ENCODE measurements around the gene LSM4. TPM values are rescaled to one million over a fixed set of nuclear protein-coding genes. Genes with fewer than 3 reads are reported as not detected.

LSM4 gene
- total and polyA plus RNA-seq, 2 of the 13 experiments (the other 11 are each of a cell fraction or from before 2014, with no cell fraction given) = 65.8 to 166 TPM

DNA sequence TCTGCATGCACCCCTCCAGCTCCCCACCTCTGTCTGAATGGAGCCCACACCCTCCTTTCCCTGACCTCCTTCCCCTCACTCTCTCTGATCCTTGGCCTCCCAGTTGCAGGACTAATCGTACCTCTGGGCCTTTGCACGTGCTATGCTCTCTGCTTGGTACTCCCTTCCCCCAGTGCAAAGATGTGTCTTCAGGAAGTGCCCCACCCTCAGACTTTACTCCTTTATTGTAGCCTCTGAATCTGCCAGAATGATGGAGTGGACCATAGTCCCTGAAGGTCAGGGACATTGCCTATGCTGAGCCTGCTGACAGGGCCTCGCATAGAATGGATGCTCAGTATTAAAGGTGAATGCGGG is 40.1 kb downstream of the LSM4 start (continued):
- TF ChIP-seq, protein P1, sequence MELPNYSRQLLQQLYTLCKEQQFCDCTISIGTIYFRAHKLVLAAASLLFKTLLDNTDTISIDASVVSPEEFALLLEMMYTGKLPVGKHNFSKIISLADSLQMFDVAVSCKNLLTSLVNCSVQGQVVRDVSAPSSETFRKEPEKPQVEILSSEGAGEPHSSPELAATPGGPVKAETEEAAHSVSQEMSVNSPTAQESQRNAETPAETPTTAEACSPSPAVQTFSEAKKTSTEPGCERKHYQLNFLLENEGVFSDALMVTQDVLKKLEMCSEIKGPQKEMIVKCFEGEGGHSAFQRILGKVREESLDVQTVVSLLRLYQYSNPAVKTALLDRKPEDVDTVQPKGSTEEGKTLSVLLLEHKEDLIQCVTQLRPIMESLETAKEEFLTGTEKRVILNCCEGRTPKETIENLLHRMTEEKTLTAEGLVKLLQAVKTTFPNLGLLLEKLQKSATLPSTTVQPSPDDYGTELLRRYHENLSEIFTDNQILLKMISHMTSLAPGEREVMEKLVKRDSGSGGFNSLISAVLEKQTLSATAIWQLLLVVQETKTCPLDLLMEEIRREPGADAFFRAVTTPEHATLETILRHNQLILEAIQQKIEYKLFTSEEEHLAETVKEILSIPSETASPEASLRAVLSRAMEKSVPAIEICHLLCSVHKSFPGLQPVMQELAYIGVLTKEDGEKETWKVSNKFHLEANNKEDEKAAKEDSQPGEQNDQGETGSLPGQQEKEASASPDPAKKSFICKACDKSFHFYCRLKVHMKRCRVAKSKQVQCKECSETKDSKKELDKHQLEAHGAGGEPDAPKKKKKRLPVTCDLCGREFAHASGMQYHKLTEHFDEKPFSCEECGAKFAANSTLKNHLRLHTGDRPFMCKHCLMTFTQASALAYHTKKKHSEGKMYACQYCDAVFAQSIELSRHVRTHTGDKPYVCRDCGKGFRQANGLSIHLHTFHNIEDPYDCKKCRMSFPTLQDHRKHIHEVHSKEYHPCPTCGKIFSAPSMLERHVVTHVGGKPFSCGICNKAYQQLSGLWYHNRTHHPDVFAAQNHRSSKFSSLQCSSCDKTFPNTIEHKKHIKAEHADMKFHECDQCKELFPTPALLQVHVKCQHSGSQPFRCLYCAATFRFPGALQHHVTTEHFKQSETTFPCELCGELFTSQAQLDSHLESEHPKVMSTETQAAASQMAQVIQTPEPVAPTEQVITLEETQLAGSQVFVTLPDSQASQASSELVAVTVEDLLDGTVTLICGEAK (IDR thresholded peaks at IDR 0.05) = no peak
- TF ChIP-seq, protein P1 (CRISPR knock-in tag; IDR thresholded peaks at IDR 0.05) = no peak
- TF ChIP-seq RBFOX2 (IDR thresholded peaks at IDR 0.05; ENCODE audit: low read depth, low read length) = no peak
- no peak for TF ChIP-seq ZNF558 (CRISPR knock-in tag; IDR thresholded peaks at IDR 0.05; ENCODE audit: borderline replicate concordance)
- TF ChIP-seq, protein P2, sequence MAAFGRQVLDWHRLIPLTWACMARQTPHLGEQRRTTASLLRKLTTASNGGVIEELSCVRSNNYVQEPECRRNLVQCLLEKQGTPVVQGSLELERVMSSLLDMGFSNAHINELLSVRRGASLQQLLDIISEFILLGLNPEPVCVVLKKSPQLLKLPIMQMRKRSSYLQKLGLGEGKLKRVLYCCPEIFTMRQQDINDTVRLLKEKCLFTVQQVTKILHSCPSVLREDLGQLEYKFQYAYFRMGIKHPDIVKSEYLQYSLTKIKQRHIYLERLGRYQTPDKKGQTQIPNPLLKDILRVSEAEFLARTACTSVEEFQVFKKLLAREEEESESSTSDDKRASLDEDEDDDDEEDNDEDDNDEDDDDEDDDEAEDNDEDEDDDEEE (CRISPR knock-in tag; IDR thresholded peaks at IDR 0.05) = peak; percentile 18; the same call in 1 of the 2 replicates
- TF ChIP-seq NCOA5 (CRISPR knock-in tag; IDR thresholded peaks at IDR 0.05) = no peak
- TF ChIP-seq, protein P3, sequence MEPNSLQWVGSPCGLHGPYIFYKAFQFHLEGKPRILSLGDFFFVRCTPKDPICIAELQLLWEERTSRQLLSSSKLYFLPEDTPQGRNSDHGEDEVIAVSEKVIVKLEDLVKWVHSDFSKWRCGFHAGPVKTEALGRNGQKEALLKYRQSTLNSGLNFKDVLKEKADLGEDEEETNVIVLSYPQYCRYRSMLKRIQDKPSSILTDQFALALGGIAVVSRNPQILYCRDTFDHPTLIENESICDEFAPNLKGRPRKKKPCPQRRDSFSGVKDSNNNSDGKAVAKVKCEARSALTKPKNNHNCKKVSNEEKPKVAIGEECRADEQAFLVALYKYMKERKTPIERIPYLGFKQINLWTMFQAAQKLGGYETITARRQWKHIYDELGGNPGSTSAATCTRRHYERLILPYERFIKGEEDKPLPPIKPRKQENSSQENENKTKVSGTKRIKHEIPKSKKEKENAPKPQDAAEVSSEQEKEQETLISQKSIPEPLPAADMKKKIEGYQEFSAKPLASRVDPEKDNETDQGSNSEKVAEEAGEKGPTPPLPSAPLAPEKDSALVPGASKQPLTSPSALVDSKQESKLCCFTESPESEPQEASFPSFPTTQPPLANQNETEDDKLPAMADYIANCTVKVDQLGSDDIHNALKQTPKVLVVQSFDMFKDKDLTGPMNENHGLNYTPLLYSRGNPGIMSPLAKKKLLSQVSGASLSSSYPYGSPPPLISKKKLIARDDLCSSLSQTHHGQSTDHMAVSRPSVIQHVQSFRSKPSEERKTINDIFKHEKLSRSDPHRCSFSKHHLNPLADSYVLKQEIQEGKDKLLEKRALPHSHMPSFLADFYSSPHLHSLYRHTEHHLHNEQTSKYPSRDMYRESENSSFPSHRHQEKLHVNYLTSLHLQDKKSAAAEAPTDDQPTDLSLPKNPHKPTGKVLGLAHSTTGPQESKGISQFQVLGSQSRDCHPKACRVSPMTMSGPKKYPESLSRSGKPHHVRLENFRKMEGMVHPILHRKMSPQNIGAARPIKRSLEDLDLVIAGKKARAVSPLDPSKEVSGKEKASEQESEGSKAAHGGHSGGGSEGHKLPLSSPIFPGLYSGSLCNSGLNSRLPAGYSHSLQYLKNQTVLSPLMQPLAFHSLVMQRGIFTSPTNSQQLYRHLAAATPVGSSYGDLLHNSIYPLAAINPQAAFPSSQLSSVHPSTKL (CRISPR knock-in tag; IDR thresholded peaks at IDR 0.05) = peak; percentile 33
- peak; percentile 44 for TF ChIP-seq CBX1 (IDR thresholded peaks at IDR 0.05; ENCODE audit: low read depth)
- no peak for TF ChIP-seq ZNF777 (CRISPR knock-in tag; IDR thresholded peaks at IDR 0.05)
- TF ChIP-seq ZNF446 (CRISPR knock-in tag; IDR thresholded peaks at IDR 0.05) = no peak
- TF ChIP-seq POLR2AphosphoS5 (IDR thresholded peaks at IDR 0.05; ENCODE audit: low read depth, low read length) = no peak
- TF ChIP-seq ZBTB3 (CRISPR knock-in tag; IDR thresholded peaks at IDR 0.05; ENCODE audit: borderline replicate concordance, low read depth) = no peak
- 0 out of 2 replicates have a peak, but pooled peaks have one; percentile 18 for TF ChIP-seq ELF3 (CRISPR knock-in tag; IDR thresholded peaks at IDR 0.05)
- no peak for TF ChIP-seq ZFAT (CRISPR knock-in tag; conservative IDR thresholded peaks at IDR 0.05)
- no peak for TF ChIP-seq NFYB (CRISPR knock-in tag; IDR thresholded peaks at IDR 0.05)
- peak; percentile 99 for TF ChIP-seq ZMYM3 (CRISPR knock-in tag; IDR thresholded peaks at IDR 0.05)
- TF ChIP-seq, protein P4, sequence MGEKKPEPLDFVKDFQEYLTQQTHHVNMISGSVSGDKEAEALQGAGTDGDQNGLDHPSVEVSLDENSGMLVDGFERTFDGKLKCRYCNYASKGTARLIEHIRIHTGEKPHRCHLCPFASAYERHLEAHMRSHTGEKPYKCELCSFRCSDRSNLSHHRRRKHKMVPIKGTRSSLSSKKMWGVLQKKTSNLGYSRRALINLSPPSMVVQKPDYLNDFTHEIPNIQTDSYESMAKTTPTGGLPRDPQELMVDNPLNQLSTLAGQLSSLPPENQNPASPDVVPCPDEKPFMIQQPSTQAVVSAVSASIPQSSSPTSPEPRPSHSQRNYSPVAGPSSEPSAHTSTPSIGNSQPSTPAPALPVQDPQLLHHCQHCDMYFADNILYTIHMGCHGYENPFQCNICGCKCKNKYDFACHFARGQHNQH (CRISPR knock-in tag; IDR thresholded peaks at IDR 0.05) = no peak
